Lung (tissue), 12 donors: ENCODE data around the gene SGSH. TPM values are rescaled to one million over a fixed set of nuclear protein-coding genes. Genes with fewer than 3 reads are reported as not detected.

Experiments used
- ATAC-seq: fragments of 200-7000 bp; cut with Tn5 transposase; one replicate; pipeline ENCODE4 v1.9.1; 2020; ENCODE audit warnings: moderate number of reproducible peaks; ENCODE audit not compliant: insufficient read depth, low FRiP score
- DNase-seq, 3 donors: peaks; one replicate each; pipeline ENCODE4 v3.0.0-alpha.2; 2013 to 2017
- H3K27ac ChIP-seq, 2 donors: one replicate each; pipeline ENCODE4 v1.5.1; 2013; ENCODE audit warnings: mild to moderate bottlenecking in 2 of 2, moderate library complexity in 2 of 2, control low read depth in 1 of 2, inconsistent platforms in 1 of 2, low read depth in 1 of 2, low read length in 1 of 2
- H3K27me3 ChIP-seq, 3 donors: one replicate each; pipeline ENCODE4 v1.5.1; 2013; ENCODE audit warnings: low read length in 2 of 3; ENCODE audit not compliant: control insufficient read depth in 3 of 3, insufficient read depth in 3 of 3
- H3K36me3 ChIP-seq, 4 donors: one replicate each; pipeline ENCODE4 v1.5.1; 2013; ENCODE audit warnings: low read length in 4 of 4, mild to moderate bottlenecking in 1 of 4, moderate library complexity in 1 of 4; ENCODE audit not compliant: control insufficient read depth in 4 of 4, insufficient read depth in 4 of 4
- H3K4me1 ChIP-seq, 5 donors: one replicate each; pipeline ENCODE4 v1.5.1; 2013; ENCODE audit warnings: low read length in 5 of 5, mild to moderate bottlenecking in 2 of 5, moderate library complexity in 1 of 5; ENCODE audit not compliant: control insufficient read depth in 5 of 5, insufficient read depth in 5 of 5
- H3K4me3 ChIP-seq: one replicate; pipeline ENCODE4 v1.5.1; 2013; ENCODE audit warnings: mild to moderate bottlenecking, control low read depth, moderate library complexity
- H3K9ac ChIP-seq, 2 donors: one replicate each; pipeline ENCODE4 v1.5.1; 2013; ENCODE audit warnings: low read length in 2 of 2, control low read depth in 1 of 2; ENCODE audit not compliant: insufficient read depth in 1 of 2
- H3K9me3 ChIP-seq, 4 donors: one replicate each; pipeline ENCODE4 v1.5.1; 2013; ENCODE audit warnings: low read length in 3 of 4, mild to moderate bottlenecking in 1 of 4, moderate library complexity in 1 of 4; ENCODE audit not compliant: control insufficient read depth in 4 of 4, insufficient read depth in 3 of 4
- CTCF ChIP-seq: IDR thresholded peaks from 2 replicates; pipeline ENCODE4 v1.5.1; 2012; ENCODE audit warnings: mild to moderate bottlenecking; ENCODE audit errors: control extremely low read depth, extremely low read depth
- WGBS, 2 donors: extraction: QIAGEN DNeasy Blood & Tissue Kit; methylation state at CpG; one replicate each; pipeline ENCODE4 v1.1.7; 2013; 5-methylcytosine and 5-hydroxymethylcytosine counted together
- polyA plus RNA-seq, 2 donors: library from polyadenylated mRNA; stranded (reverse); fragments of 200-250 nt; gene quantifications; one replicate each; pipeline ENCODE4 v1.2.1, GENCODE V29; 2013
- total RNA-seq, 2 donors: library from RNA; depleted of rRNA in 1 of 2; stranded (reverse); fragments of >200 nt in 1 of 2; gene quantifications; one replicate each; pipeline ENCODE4 v1.2.1, GENCODE V29; 2014 to 2021
- donor health status: control.
- donor health status: control.
- donor health status: Bipolar disorder and iron deficiency.
- donor health status: healthy.
- donor health status: DM: yes; HTN: yes; CAD: no.

The SGSH gene
- total and polyA plus RNA-seq, 4 donors, result 27.5 to 75.1 (median 54.1) TPM

- H3K4me1 ChIP-seq, result peaks cover 0 to 5% (median 0%) of the 10 kb centered on the region in 5 donors
- DNase-seq, result no peak
- ATAC-seq, result no peak
- WGBS, 2 donors, result 89 to 92% methylated on average over 9 to 10 of the region's 10 CpGs
- no peaks in the 10 kb centered on the region for H3K36me3 ChIP-seq
- peaks cover 0 to 2% (median 0%) of the 10 kb centered on the region in 4 donors for H3K9me3 ChIP-seq
- no peak overlapping the region for H3K4me3 ChIP-seq
- H3K27me3 ChIP-seq, result no peaks in the 10 kb centered on the region
- H3K27ac ChIP-seq, result no peak overlapping the region
- H3K9ac ChIP-seq, result no peak overlapping the region
- no peak for TF ChIP-seq CTCF
These were observed 35.8 kb downstream of the SGSH start for GRCh38 chr17:80184423-80184714.

- H3K4me1 ChIP-seq, result peaks cover 0 to 5% (median 0%) of the 10 kb centered on the region in 5 donors
- no peaks in the 10 kb centered on the region for H3K36me3 ChIP-seq
- no peak overlapping the region for H3K27ac ChIP-seq
- ATAC-seq (no peak), DNase-seq (no peak)
- H3K27me3 ChIP-seq, result no peaks in the 10 kb centered on the region
- H3K9ac ChIP-seq, result no peak overlapping the region
- WGBS, 2 donors, result 85 to 90% methylated on average over 26 of the region's 26 CpGs
- H3K9me3 ChIP-seq, result peaks cover 0 to 2% (median 0%) of the 10 kb centered on the region in 4 donors
- no peak overlapping the region for H3K4me3 ChIP-seq
- TF ChIP-seq CTCF, result no peak
These were observed 36.3 kb downstream of the SGSH start for GRCh38 chr17:80183581-80184422.

- ATAC-seq (no peak), DNase-seq (no peak)
- TF ChIP-seq CTCF, result no peak
- peaks cover 0 to 1% (median 0%) of the 10 kb centered on the region in 5 donors for H3K4me1 ChIP-seq
- peaks cover 0 to 2% (median 0%) of the 10 kb centered on the region in 4 donors for H3K9me3 ChIP-seq
- H3K9ac ChIP-seq, result no peak overlapping the region
- H3K36me3 ChIP-seq, result no peaks in the 10 kb centered on the region
- no peak overlapping the region for H3K4me3 ChIP-seq
- no peaks in the 10 kb centered on the region for H3K27me3 ChIP-seq
- WGBS, 2 donors, result 93% methylated on average over 12 of the region's 12 CpGs
- H3K27ac ChIP-seq, result no peak overlapping the region
These were observed 37.3 kb downstream of the SGSH start for GRCh38 chr17:80182845-80183223.
